Activated CD4-positive, alpha-beta T cell treated with anti-CD3 and anti-CD28 coated beads for 1 hour (primary cell): ENCODE measurements around the gene DEPDC7.
"Not testable (repeated sequence)": the region's sequence is repeated elsewhere in the genome, so short reads cannot be mapped to it uniquely, and the experiment has no call there.

Experiments used
- DNase-seq: peaks from one replicate; pipeline ENCODE4 v3.0.0-alpha.2; 2020

Gene DEPDC7

GRCh38 chr11:33027233-33027632 is 11.6 kb downstream of the DEPDC7 start:
- DNase-seq, result no peak

GRCh38 chr11:33027846-33028536 is 12.3 kb downstream of the DEPDC7 start:
- DNase-seq, result no peak

- no peak for DNase-seq
Observed at GRCh38 chr11:33028537-33028914, 12.8 kb downstream of the DEPDC7 start.

GRCh38 chr11:33029218-33029617 is 13.5 kb downstream of the DEPDC7 start:
- DNase-seq, result not testable (repeated sequence)

GRCh38 chr11:33033493-33033892 is 17.8 kb downstream of the DEPDC7 start:
- DNase-seq, result no peak

- DNase-seq, result no peak
Observed at GRCh38 chr11:33035011-33035410, 19.3 kb downstream of the DEPDC7 start.

GRCh38 chr11:33039274-33040032 is 23.8 kb downstream of the DEPDC7 start, which contains the start of gene TCP11L1:
Gene TCP11L1, plus strand, starts transcription at chr11:33039572. Its CDS starts 4,202 bp downstream, at chr11:33043774.
- peak; percentile 73 for DNase-seq

- no peak for DNase-seq
Observed at GRCh38 chr11:33040033-33040861, 24.6 kb downstream of the DEPDC7 start.

GRCh38 chr11:33040862-33041453 is 25.3 kb downstream of the DEPDC7 start:
- DNase-seq, result no peak

- DNase-seq, result no peak
Observed at GRCh38 chr11:33043221-33043830, 27.6 kb downstream of the DEPDC7 start.

GRCh38 chr11:33044285-33044756 is 28.6 kb downstream of the DEPDC7 start:
- no peak for DNase-seq

GRCh38 chr11:33045551-33046255 is 30.0 kb downstream of the DEPDC7 start:
- DNase-seq, result no peak

GRCh38 chr11:33048701-33049100 is 33.0 kb downstream of the DEPDC7 start:
- DNase-seq, result not testable (repeated sequence)

GRCh38 chr11:33049565-33050408 is 34.1 kb downstream of the DEPDC7 start:
- DNase-seq, result not testable (repeated sequence)

- no peak for DNase-seq
Observed at GRCh38 chr11:33052231-33052630, 36.6 kb downstream of the DEPDC7 start.

- no peak for DNase-seq
Observed at GRCh38 chr11:33055375-33055774, 39.7 kb downstream of the DEPDC7 start.

- no peak for DNase-seq
Observed at GRCh38 chr11:33057284-33057683, 41.6 kb downstream of the DEPDC7 start.

- no peak for DNase-seq
Observed at GRCh38 chr11:33059331-33060007, 43.8 kb downstream of the DEPDC7 start.

GRCh38 chr11:33060271-33060670 is 44.6 kb downstream of the DEPDC7 start:
- no peak for DNase-seq

GRCh38 chr11:33062137-33062536 is 46.5 kb downstream of the DEPDC7 start:
- DNase-seq, result no peak
